GM18951 (cell line): ENCODE data around the gene FAM171A1.
"Not testable (repeated sequence)": the region's sequence is repeated elsewhere in the genome, so short reads cannot be mapped to it uniquely, and the experiment has no call there.

ENCODE experiments used
- POLR2A ChIP-seq: IDR thresholded peaks from 4 replicates; pipeline ENCODE4 v1.6.1; 2011; ENCODE audit warnings: mild to moderate bottlenecking; ENCODE audit not compliant: insufficient read length, insufficient read depth; ENCODE audit errors: extremely low read depth
- in situ Hi-C: fragments of 300-500 bp; cut with MboI; formaldehyde crosslinking; loops from one replicate; pipeline ENCODE4 v1.12.0; 2022; ENCODE audit warnings: low sequenced_read_pairs, mixed read lengths, inconsistent platforms; ENCODE audit not compliant: unreplicated experiment

The FAM171A1 gene

GRCh38 chr10:15214237-15214636 is 156.9 kb downstream of the FAM171A1 start:
- in situ Hi-C loops: no loop called here
- TF ChIP-seq POLR2A: no peak

GRCh38 chr10:15213461-15213861 is 157.6 kb downstream of the FAM171A1 start:
- no peak for TF ChIP-seq POLR2A
- in situ Hi-C loops: no loop called here

GRCh38 chr10:15211464-15211979 is 159.6 kb downstream of the FAM171A1 start:
- no peak for TF ChIP-seq POLR2A
- in situ Hi-C loops: no loop called here

GRCh38 chr10:15210521-15210920 is 160.6 kb downstream of the FAM171A1 start:
- in situ Hi-C loops: no loop called here
- TF ChIP-seq POLR2A: no peak

- no peak for TF ChIP-seq POLR2A
- in situ Hi-C loops: no loop called here
These were observed 161.1 kb downstream of the FAM171A1 start for GRCh38 chr10:15209827-15210509.

GRCh38 chr10:15208221-15208620 is 162.9 kb downstream of the FAM171A1 start:
- no peak for TF ChIP-seq POLR2A
- in situ Hi-C loops: no loop called here

- in situ Hi-C loops: not testable (repeated sequence)
These were observed 163.7 kb downstream of the FAM171A1 start for GRCh38 chr10:15207410-15207809.

GRCh38 chr10:15202639-15203038 is 168.4 kb downstream of the FAM171A1 start:
- in situ Hi-C loops: no loop called here
- TF ChIP-seq POLR2A: no peak

- in situ Hi-C loops: not testable (repeated sequence)
These were observed 168.8 kb downstream of the FAM171A1 start for GRCh38 chr10:15202301-15202621.

GRCh38 chr10:15201589-15202300 is 169.3 kb downstream of the FAM171A1 start:
- TF ChIP-seq POLR2A: no peak
- in situ Hi-C loops: no loop called here

GRCh38 chr10:15200626-15201025 is 170.5 kb downstream of the FAM171A1 start:
- TF ChIP-seq POLR2A: no peak
- in situ Hi-C loops: no loop called here

GRCh38 chr10:15197911-15198310 is 173.2 kb downstream of the FAM171A1 start:
- in situ Hi-C loops: no loop called here
- no peak for TF ChIP-seq POLR2A

GRCh38 chr10:15197276-15197675 is 173.8 kb downstream of the FAM171A1 start:
- in situ Hi-C loops: no loop called here
- no peak for TF ChIP-seq POLR2A
